OCI-LY7 (cell line): Measurements from ENCODE around the gene ADCY7. TPM values are rescaled to one million over a fixed set of nuclear protein-coding genes. Genes with fewer than 3 reads are reported as not detected.

Source experiments
- BruUV-seq: library from RNA; stranded (reverse); fragments of 400-500 nt; replicated peaks from 2 replicates; lab custom pipeline; 2021; lab: Mats Ljungman, UMichigan
- CTCF ChIA-PET: fragments of 300-600 bp; sonication (Branson Sonifier 250); formaldehyde crosslinking; loops from one replicate; lab custom pipeline; 2022; ENCODE audit warnings: antibody characterized with exemption; ENCODE audit not compliant: unreplicated experiment; lab: Charles Lee
- POLR2A ChIA-PET: fragments of 300-600 bp; sonication (Branson Sonifier 250); formaldehyde crosslinking; loops from one replicate; lab custom pipeline; 2022; ENCODE audit warnings: antibody characterized with exemption; lab: Charles Lee
- DNase-seq: peaks from one replicate; pipeline ENCODE4 v3.0.0-alpha.2; 2015; ENCODE audit warnings: low spot score
- H2AFZ ChIP-seq: fragments of 200-600 bp; sonication (generic), shearing (Covaris generic); 2 replicates; pipeline ENCODE4 v1.6.1; 2014; ENCODE audit warnings: mild to moderate bottlenecking, antibody characterized with exemption, low read length, moderate library complexity
- H3K27ac ChIP-seq: fragments of 200-600 bp; sonication (generic); 2 replicates; pipeline ENCODE4 v1.5.1; 2014; ENCODE audit warnings: mixed run types, low read depth, mild to moderate bottlenecking, moderate library complexity, low read length, inconsistent platforms; ENCODE audit not compliant: poor library complexity, severe bottlenecking
- H3K36me3 ChIP-seq: fragments of 200-600 bp; sonication (generic); 2 replicates; pipeline ENCODE4 v1.6.1; 2014; ENCODE audit warnings: mild to moderate bottlenecking, antibody characterized with exemption, low read length, moderate library complexity, mixed read lengths; ENCODE audit not compliant: insufficient read depth
- H3K4me1 ChIP-seq: fragments of 200-600 bp; sonication (generic); 2 replicates; pipeline ENCODE4 v1.5.1; 2014; ENCODE audit warnings: mild to moderate bottlenecking, low read length; ENCODE audit not compliant: insufficient read depth, poor library complexity, severe bottlenecking
- H3K4me2 ChIP-seq: fragments of 200-600 bp; sonication (generic); 2 replicates; pipeline ENCODE4 v1.6.1; 2014; ENCODE audit warnings: mild to moderate bottlenecking, low read length
- H3K4me3 ChIP-seq: fragments of 200-600 bp; sonication (generic); 2 replicates; pipeline ENCODE4 v1.5.1; 2014; ENCODE audit warnings: mild to moderate bottlenecking, low read depth, low read length; ENCODE audit not compliant: poor library complexity, severe bottlenecking
- H3K79me2 ChIP-seq: fragments of 200-600 bp; sonication (generic); 2 replicates; pipeline ENCODE4 v1.6.1; 2016; ENCODE audit warnings: low read depth, mild to moderate bottlenecking, low read length, moderate library complexity, mixed read lengths; ENCODE audit not compliant: insufficient read depth
- H3K9me2 ChIP-seq: fragments of 200-600 bp; sonication (generic); 2 replicates; pipeline ENCODE4 v1.6.1; 2016; ENCODE audit warnings: mild to moderate bottlenecking, low read length, mixed read lengths; ENCODE audit not compliant: insufficient read depth
- H3K9me3 ChIP-seq: fragments of 200-600 bp; sonication (generic); 2 replicates; pipeline ENCODE4 v1.6.1; 2014; ENCODE audit warnings: mild to moderate bottlenecking, mixed run types, low read length, mixed read lengths
- H4K20me1 ChIP-seq: fragments of 200-600 bp; sonication (generic); 2 replicates; pipeline ENCODE4 v1.6.1; 2014; ENCODE audit warnings: mild to moderate bottlenecking, antibody characterized with exemption, low read length, moderate library complexity, mixed read lengths; ENCODE audit not compliant: insufficient read depth
- CTCF ChIP-seq: fragments of 200-600 bp; sonication (generic); conservative IDR thresholded peaks from 2 replicates; pipeline ENCODE4 v1.5.1; 2014; ENCODE audit warnings: mild to moderate bottlenecking, antibody characterized with exemption, low read length, moderate library complexity, mixed read lengths
- EZH2phosphoT487 ChIP-seq: fragments of 200-600 bp; sonication (generic); IDR thresholded peaks from 2 replicates; pipeline ENCODE4 v1.6.1; 2018; ENCODE audit warnings: low read depth, borderline replicate concordance, mild to moderate bottlenecking, mixed run types, antibody characterized with exemption, low read length, moderate library complexity, mixed read lengths
- intact Hi-C: fragments of 100-400 bp; cut with micrococcal nuclease; formaldehyde crosslinking; loops from one replicate; pipeline ENCODE4 v1.10.0; 2022; ENCODE audit not compliant: unreplicated experiment
- total RNA-seq, 2 experiments: library from RNA; depleted of rRNA in 1 of 2; stranded (reverse); fragments of >200 nt in 1 of 2; shearing (Covaris generic) in 1 of 2; gene quantifications; 2 replicates each; pipeline ENCODE4 v1.2.3, GENCODE V29; 2014 to 2022

Gene ADCY7
- total RNA-seq, 2 experiments from 2014 or later: 49.9 to 77.7 TPM

GRCh38 chr16:50309527-50310307, 43.4 kb downstream of the ADCY7 start:
- CTCF ChIA-PET: interaction anchor here (0.6 kb wide), 1 partner anchor 48 kb away, joined by 3 read pairs; no protein-coding TSS in a partner anchor
- no peaks in the 10 kb centered on the region for H3K4me1 ChIP-seq
- no peaks in the 10 kb centered on the region for H3K79me2 ChIP-seq
- no peak overlapping the region for H2AFZ ChIP-seq
- H3K27ac ChIP-seq: no peak overlapping the region
- H3K9me3 ChIP-seq: no peaks in the 10 kb centered on the region
- no peak for DNase-seq
- H4K20me1 ChIP-seq: no peaks in the 10 kb centered on the region; the same call in 1 of the 2 replicates
- H3K4me3 ChIP-seq: no peak overlapping the region
- POLR2A ChIA-PET: interaction anchor here (0.6 kb wide), 2 partner anchors 27 to 314 kb away, joined by 3 to 4 read pairs; no protein-coding TSS in a partner anchor
- H3K4me2 ChIP-seq: no peak overlapping the region
- intact Hi-C loops: no loop called here
- BruUV-seq: no TSS peak
- H3K9me2 ChIP-seq: no peaks in the 10 kb centered on the region
- H3K36me3 ChIP-seq: peaks cover 33% of the 10 kb centered on the region
- TF ChIP-seq CTCF (no peak), EZH2phosphoT487 (no peak)

- ChIA-PET POLR2A (interaction anchor here (0.6 kb wide), 1 partner anchor 28 kb away, joined by 4 read pairs; no protein-coding TSS in a partner anchor), CTCF (interaction anchor here (0.6 kb wide), 1 partner anchor 48 kb away, joined by 3 read pairs; no protein-coding TSS in a partner anchor)
- intact Hi-C loops: no loop called here
- no peak for DNase-seq
- peaks cover 38% of the 10 kb centered on the region for H3K36me3 ChIP-seq
- no peak for TF ChIP-seq CTCF
- TF ChIP-seq EZH2phosphoT487: no peak
- no peaks in the 10 kb centered on the region; the same call in 1 of the 2 replicates for H4K20me1 ChIP-seq
- H2AFZ ChIP-seq: no peak overlapping the region
- no peaks in the 10 kb centered on the region for H3K9me2 ChIP-seq
- H3K9me3 ChIP-seq: no peaks in the 10 kb centered on the region
- no peaks in the 10 kb centered on the region for H3K4me1 ChIP-seq
- no peak overlapping the region for H3K27ac ChIP-seq
- H3K79me2 ChIP-seq: no peaks in the 10 kb centered on the region
- H3K4me2 ChIP-seq: no peak overlapping the region
- H3K4me3 ChIP-seq: no peak overlapping the region
- no TSS peak for BruUV-seq
Observed at GRCh38 chr16:50310308-50311133, 44.2 kb downstream of the ADCY7 start.
